H9 (cell line): ENCODE measurements around the gene RNF213. TPM values are rescaled to one million over a fixed set of nuclear protein-coding genes. Genes with fewer than 3 reads are reported as not detected.

ENCODE experiments used
- DNase-seq: peaks from one replicate; pipeline ENCODE4 v3.0.0-alpha.2; 2017
- H2AFZ ChIP-seq: one replicate; pipeline ENCODE4 v1.6.1; 2013; ENCODE audit warnings: mild to moderate bottlenecking, low read length, control low read depth, moderate library complexity
- H2AK5ac ChIP-seq: 2 replicates; pipeline ENCODE4 v1.6.1; 2013; ENCODE audit warnings: low read length, control low read depth, mixed read lengths; ENCODE audit not compliant: insufficient read length
- H2BK120ac ChIP-seq: one replicate; pipeline ENCODE4 v1.6.1; 2013; ENCODE audit warnings: low read depth, mild to moderate bottlenecking, low read length, control low read depth, inconsistent platforms; ENCODE audit not compliant: poor library complexity, severe bottlenecking
- H2BK12ac ChIP-seq: 2 replicates; pipeline ENCODE4 v1.6.1; 2013; ENCODE audit warnings: low read length, control low read depth, mixed read lengths, low read depth; ENCODE audit not compliant: insufficient read length
- H2BK15ac ChIP-seq: 2 replicates; pipeline ENCODE4 v1.6.1; 2013; ENCODE audit warnings: low read depth, low read length, control low read depth
- H2BK20ac ChIP-seq: one replicate; pipeline ENCODE4 v1.6.1; 2013; ENCODE audit warnings: low read depth, mild to moderate bottlenecking, low read length, control low read depth, inconsistent platforms; ENCODE audit not compliant: poor library complexity, severe bottlenecking
- H2BK5ac ChIP-seq: 2 replicates; pipeline ENCODE4 v1.6.1; 2013; ENCODE audit warnings: low read length, control low read depth, mixed read lengths; ENCODE audit not compliant: insufficient read length
- H3K14ac ChIP-seq: 2 replicates; pipeline ENCODE4 v1.6.1; 2013; ENCODE audit warnings: low read length, control low read depth; ENCODE audit not compliant: insufficient read depth
- H3K18ac ChIP-seq: 2 replicates; pipeline ENCODE4 v1.6.1; 2013; ENCODE audit warnings: low read depth, mild to moderate bottlenecking, mixed read lengths, low read length, control low read depth; ENCODE audit not compliant: insufficient read length
- H3K23ac ChIP-seq: 2 replicates; pipeline ENCODE4 v1.6.1; 2013; ENCODE audit warnings: low read length, control low read depth, mixed read lengths, low read depth; ENCODE audit not compliant: insufficient read length
- H3K23me2 ChIP-seq: 2 replicates; pipeline ENCODE4 v1.6.1; 2013; ENCODE audit warnings: low read depth, mild to moderate bottlenecking, mixed read lengths, low read length, control low read depth; ENCODE audit not compliant: insufficient read length, poor library complexity, severe bottlenecking
- H3K27ac ChIP-seq: 2 replicates; pipeline ENCODE4 v1.5.1; 2013; ENCODE audit warnings: low read length, control low read depth, mixed read lengths, low read depth; ENCODE audit not compliant: insufficient read length
- H3K27me3 ChIP-seq: 2 replicates; pipeline ENCODE4 v1.6.1; 2013; ENCODE audit warnings: low read length, control low read depth, inconsistent platforms; ENCODE audit not compliant: insufficient read depth
- H3K4ac ChIP-seq: 2 replicates; pipeline ENCODE4 v1.6.1; 2013; ENCODE audit warnings: low read depth, mild to moderate bottlenecking, control low read depth, inconsistent platforms, low read length, moderate library complexity
- H3K4me1 ChIP-seq: 2 replicates; pipeline ENCODE4 v1.6.1; 2013; ENCODE audit warnings: low read length, control low read depth, inconsistent platforms; ENCODE audit not compliant: insufficient read depth
- H3K4me2 ChIP-seq: 2 replicates; pipeline ENCODE4 v1.6.1; 2013; ENCODE audit warnings: low read length, control low read depth, mixed read lengths; ENCODE audit not compliant: insufficient read length, insufficient read depth
- H3K56ac ChIP-seq: 2 replicates; pipeline ENCODE4 v1.6.1; 2013; ENCODE audit warnings: low read depth, mild to moderate bottlenecking, mixed read lengths, low read length, control low read depth; ENCODE audit not compliant: insufficient read length
- H3K79me1 ChIP-seq: 2 replicates; pipeline ENCODE4 v1.6.1; 2013; ENCODE audit warnings: low read depth, mild to moderate bottlenecking, moderate library complexity, low read length, control low read depth, inconsistent platforms; ENCODE audit not compliant: insufficient read depth, poor library complexity, severe bottlenecking
- H3K79me2 ChIP-seq: 2 replicates; pipeline ENCODE4 v1.6.1; 2013; ENCODE audit warnings: low read length, control low read depth, inconsistent platforms; ENCODE audit not compliant: insufficient read depth
- H3K9ac ChIP-seq: 2 replicates; pipeline ENCODE4 v1.6.1; 2013; ENCODE audit warnings: low read length, control low read depth, mixed read lengths; ENCODE audit not compliant: insufficient read length; ENCODE audit errors: extremely low read depth
- H3K9me3 ChIP-seq: one replicate; pipeline ENCODE4 v1.6.1; 2013; ENCODE audit warnings: low read depth, low read length, inconsistent platforms; ENCODE audit not compliant: control insufficient read depth
- H3T11ph ChIP-seq: one replicate; pipeline ENCODE4 v1.6.1; 2013; ENCODE audit warnings: mild to moderate bottlenecking, low read length, control low read depth, inconsistent platforms
- H4K20me1 ChIP-seq: one replicate; pipeline ENCODE4 v1.6.1; 2013; ENCODE audit not compliant: control insufficient read depth, insufficient read length, insufficient read depth
- H4K5ac ChIP-seq: 2 replicates; pipeline ENCODE4 v1.6.1; 2013; ENCODE audit warnings: low read depth, mild to moderate bottlenecking, mixed read lengths, low read length, control low read depth; ENCODE audit not compliant: insufficient read length
- H4K8ac ChIP-seq: replicated peaks from 2 replicates; pipeline ENCODE4 v1.6.1; 2013; ENCODE audit warnings: low read length, control low read depth, mixed read lengths, low read depth; ENCODE audit not compliant: insufficient read length
- H4K91ac ChIP-seq: 2 replicates; pipeline ENCODE4 v1.6.1; 2013; ENCODE audit warnings: low read depth, mild to moderate bottlenecking, moderate library complexity, mixed read lengths, low read length, control low read depth; ENCODE audit not compliant: insufficient read length
- H3K27ac Mint-ChIP-seq, 3 experiments: 2 replicates in 2 of 3; 3 replicates in 1 of 3; pipeline ENCODE4 v1.8.0; 2020 to 2021; ENCODE audit warnings: mixed read lengths in 3 of 3, mild to moderate bottlenecking in 1 of 3, moderate library complexity in 1 of 3
- H3K27me3 Mint-ChIP-seq: 2 replicates; pipeline ENCODE4 v1.8.0; 2021; ENCODE audit warnings: low read depth, mild to moderate bottlenecking, moderate library complexity, mixed read lengths
- H3K36me3 Mint-ChIP-seq, 3 experiments: 2 replicates in 2 of 3; 3 replicates in 1 of 3; pipeline ENCODE4 v1.8.0; 2020 to 2021; ENCODE audit warnings: low read depth in 3 of 3, mixed read lengths in 3 of 3; ENCODE audit not compliant: insufficient read depth in 1 of 3
- H3K4me1 Mint-ChIP-seq, 2 experiments: 2 replicates each; pipeline ENCODE4 v1.8.0; 2020; ENCODE audit warnings: mixed read lengths in 2 of 2
- H3K4me3 Mint-ChIP-seq, 2 experiments: 2 replicates in 1 of 2; 3 replicates in 1 of 2; pipeline ENCODE4 v1.8.0; 2020 to 2021; ENCODE audit warnings: mild to moderate bottlenecking in 2 of 2, mixed read lengths in 2 of 2, moderate library complexity in 1 of 2
- H3K9me3 Mint-ChIP-seq, 2 experiments: 2 replicates in 1 of 2; 3 replicates in 1 of 2; pipeline ENCODE4 v1.8.0; 2020; ENCODE audit warnings: mild to moderate bottlenecking in 2 of 2, mixed read lengths in 2 of 2, moderate library complexity in 1 of 2
- WGBS: extraction: QIAGEN DNeasy Blood & Tissue Kit; methylation state at CpG from one replicate; pipeline ENCODE4 v1.1.7; 2013; ENCODE audit warnings: missing lambda C conversion rate, low lambda C conversion rate, mixed read lengths; ENCODE audit not compliant: insufficient read length; ENCODE audit errors: extremely low coverage; 5-methylcytosine and 5-hydroxymethylcytosine counted together
- total RNA-seq: library from RNA; stranded (reverse); gene quantifications from 2 replicates; pipeline ENCODE4 v1.2.1, GENCODE V29; 2021
- TF ChIP-seq, protein P1 (sequence below): fragments of 200-600 bp; sonication (generic); conservative IDR thresholded peaks from 3 replicates; pipeline ENCODE4 v1.8.0; 2021; ENCODE audit warnings: antibody characterized with exemption, mild to moderate bottlenecking

RNF213 gene
- total RNA-seq, 1 experiment from 2014 or later, result 34.3 TPM

DNA sequence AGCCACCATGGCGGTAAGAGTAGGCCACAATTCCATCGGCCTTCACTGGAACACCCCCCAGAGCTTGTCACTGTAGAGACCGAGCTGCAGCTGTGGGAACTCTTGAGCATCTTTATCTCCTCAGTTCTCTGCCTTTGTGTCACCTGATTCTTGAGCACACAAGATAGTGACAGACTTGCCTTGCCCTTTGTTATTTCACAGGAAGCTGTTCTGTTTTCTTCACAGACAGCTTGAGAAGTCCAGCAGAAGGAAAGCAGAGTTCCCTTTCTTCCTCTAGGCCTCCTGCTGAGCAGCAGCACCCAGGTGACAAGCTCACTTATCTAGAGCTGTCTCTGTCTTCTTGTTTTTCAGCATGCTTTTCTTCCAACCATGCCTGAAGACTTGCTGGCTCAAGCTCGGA, 115.9 kb downstream of the RNF213 start:
- Histone ChIP-seq H3K27me3 (no peaks in the 10 kb centered on the region), H2AFZ (no peak overlapping the region), H3K9ac (no peak overlapping the region), H3K4ac (no peak overlapping the region), H3K23ac (no peak overlapping the region), H4K91ac (no peak overlapping the region), H4K5ac (no peak overlapping the region), H3K14ac (no peak overlapping the region), H3K4me2 (no peak overlapping the region), H4K20me1 (no peaks in the 10 kb centered on the region), H2BK20ac (no peak overlapping the region), H2BK120ac (no peak overlapping the region), H3K27ac (no peak overlapping the region), H3K4me1 (no peaks in the 10 kb centered on the region), H3K79me2 (no peaks in the 10 kb centered on the region), H2BK5ac (no peak overlapping the region), H2BK15ac (no peak overlapping the region), H4K8ac (no peak overlapping the region), H3K79me1 (no peaks in the 10 kb centered on the region), H2AK5ac (no peak overlapping the region), H3K9me3 (no peaks in the 10 kb centered on the region), H3K23me2 (no peaks in the 10 kb centered on the region), H3T11ph (no peak overlapping the region), H2BK12ac (no peak overlapping the region), H3K56ac (no peak overlapping the region), H3K18ac (no peak overlapping the region)
- DNase-seq, result no peak
- TF ChIP-seq, protein P1, sequence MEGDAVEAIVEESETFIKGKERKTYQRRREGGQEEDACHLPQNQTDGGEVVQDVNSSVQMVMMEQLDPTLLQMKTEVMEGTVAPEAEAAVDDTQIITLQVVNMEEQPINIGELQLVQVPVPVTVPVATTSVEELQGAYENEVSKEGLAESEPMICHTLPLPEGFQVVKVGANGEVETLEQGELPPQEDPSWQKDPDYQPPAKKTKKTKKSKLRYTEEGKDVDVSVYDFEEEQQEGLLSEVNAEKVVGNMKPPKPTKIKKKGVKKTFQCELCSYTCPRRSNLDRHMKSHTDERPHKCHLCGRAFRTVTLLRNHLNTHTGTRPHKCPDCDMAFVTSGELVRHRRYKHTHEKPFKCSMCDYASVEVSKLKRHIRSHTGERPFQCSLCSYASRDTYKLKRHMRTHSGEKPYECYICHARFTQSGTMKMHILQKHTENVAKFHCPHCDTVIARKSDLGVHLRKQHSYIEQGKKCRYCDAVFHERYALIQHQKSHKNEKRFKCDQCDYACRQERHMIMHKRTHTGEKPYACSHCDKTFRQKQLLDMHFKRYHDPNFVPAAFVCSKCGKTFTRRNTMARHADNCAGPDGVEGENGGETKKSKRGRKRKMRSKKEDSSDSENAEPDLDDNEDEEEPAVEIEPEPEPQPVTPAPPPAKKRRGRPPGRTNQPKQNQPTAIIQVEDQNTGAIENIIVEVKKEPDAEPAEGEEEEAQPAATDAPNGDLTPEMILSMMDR, result no peak
- H3K9me3 Mint-ChIP-seq, result no peaks in the 10 kb centered on the region
- peaks cover 12 to 19% of the 10 kb centered on the region in 2 experiments for H3K4me1 Mint-ChIP-seq
- H3K36me3 Mint-ChIP-seq, result peaks cover 23 to 84% (median 68%) of the 10 kb centered on the region in 3 experiments
- H3K27me3 Mint-ChIP-seq, result no peaks in the 10 kb centered on the region
- H3K4me3 Mint-ChIP-seq, result no peak overlapping the region
- no CpG with 5 or more reads among the region's 4 CpGs for WGBS
- no peak overlapping the region for H3K27ac Mint-ChIP-seq
